Gastrocnemius medialis (tissue), 4 donors: ENCODE data around the gene SERINC4.
"Not testable (repeated sequence)": the region's sequence is repeated elsewhere in the genome, so short reads cannot be mapped to it uniquely, and the experiment has no call there.

Experiments
- CTCF ChIP-seq, 5 experiments: fragments of 450-650 bp in 3 of 5; fragments of 200-600 bp in 2 of 5; sonication (generic) in 2 of 5; IDR thresholded peaks in 4 of 5; conservative IDR thresholded peaks in 1 of 5; 1 replicate in 4 of 5; 2 replicates in 1 of 5; pipeline ENCODE4 v1.5.1; 2016 to 2019; ENCODE audit warnings: antibody characterized with exemption in 5 of 5, mild to moderate bottlenecking in 3 of 5, moderate library complexity in 3 of 5
- POLR2A ChIP-seq, 2 donors: fragments of 450-650 bp; IDR thresholded peaks; one replicate each; pipeline ENCODE4 v1.6.1; 2017; ENCODE audit warnings: antibody characterized with exemption in 2 of 2, mild to moderate bottlenecking in 2 of 2, moderate library complexity in 2 of 2

DNA sequence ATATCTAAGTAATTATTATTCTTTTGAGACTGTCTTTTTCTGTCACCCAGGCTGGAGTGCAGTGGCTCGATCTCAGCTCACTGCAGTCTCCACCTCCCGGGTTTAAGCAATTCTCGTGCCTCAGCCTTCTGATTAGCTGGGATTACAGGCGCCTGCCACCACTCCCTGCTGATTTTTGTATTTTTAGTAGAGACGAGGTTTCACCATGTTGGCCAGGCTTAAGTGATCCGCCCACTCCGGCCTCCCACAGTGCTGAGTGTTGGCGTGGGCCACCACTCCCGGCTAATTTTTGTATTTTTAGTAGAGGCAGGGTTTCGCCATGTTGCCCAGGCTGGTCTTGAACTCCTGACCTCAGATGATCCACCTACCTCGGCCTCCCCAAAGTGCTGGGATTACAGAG is 25.3 kb upstream of the SERINC4 start:
- not testable (repeated sequence) for TF ChIP-seq POLR2A (IDR thresholded peaks at IDR 0.05); CTCF (IDR thresholded peaks at IDR 0.05 in 4 of 5, conservative IDR thresholded peaks at IDR 0.05 in 1 of 5)
